GM21737 (cell line): Measurements from ENCODE around the gene JOSD2.

Source experiments
- ATAC-seq: cut with Tn5 transposase; IDR thresholded peaks from one replicate; pipeline ENCODE4 v1.9.1; 2021; ENCODE audit warnings: mild to moderate bottlenecking, moderate library complexity; ENCODE audit not compliant: unreplicated experiment

Gene JOSD2

DNA sequence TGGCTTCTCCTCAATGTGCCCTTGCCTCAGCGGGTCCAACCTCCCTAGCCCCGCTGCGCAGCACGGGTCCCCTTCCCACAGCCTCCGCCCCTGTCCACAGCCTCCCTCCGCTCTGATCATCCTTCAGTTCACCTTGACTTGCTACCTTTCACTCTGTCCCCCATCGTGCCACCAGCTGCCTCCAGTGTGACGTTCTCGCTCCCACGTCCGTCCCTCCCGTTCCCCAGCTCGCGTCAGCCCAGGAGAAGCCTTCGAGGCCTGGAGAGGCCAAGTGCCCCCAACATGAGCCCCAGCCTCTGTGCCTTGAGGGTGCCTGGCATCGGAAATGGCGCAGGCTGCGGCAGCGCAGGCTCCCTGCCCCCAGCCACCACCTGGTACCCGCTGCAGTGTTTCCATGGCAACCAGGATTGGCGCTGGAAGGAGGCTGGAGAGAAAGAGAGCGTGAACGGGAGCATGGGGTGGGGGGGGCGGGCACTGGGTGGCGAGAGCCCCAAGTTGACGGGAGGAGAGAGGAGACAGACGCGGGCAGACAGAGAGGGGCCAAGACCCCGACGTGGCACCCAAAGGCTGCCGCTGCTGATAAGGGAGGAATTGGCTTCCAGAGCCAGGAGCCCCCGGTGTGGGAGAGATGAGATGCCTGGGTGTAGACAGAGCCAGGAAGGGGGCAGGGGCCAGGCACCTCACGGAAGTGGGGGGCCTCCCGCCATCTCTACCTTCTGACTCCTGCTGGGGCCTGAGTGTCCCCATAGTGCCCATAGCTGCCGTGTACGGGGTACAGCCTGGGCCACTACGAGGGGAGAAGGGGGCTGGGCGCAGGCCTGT is 3.6 kb upstream of the JOSD2 start:
- ATAC-seq: no peak

DNA sequence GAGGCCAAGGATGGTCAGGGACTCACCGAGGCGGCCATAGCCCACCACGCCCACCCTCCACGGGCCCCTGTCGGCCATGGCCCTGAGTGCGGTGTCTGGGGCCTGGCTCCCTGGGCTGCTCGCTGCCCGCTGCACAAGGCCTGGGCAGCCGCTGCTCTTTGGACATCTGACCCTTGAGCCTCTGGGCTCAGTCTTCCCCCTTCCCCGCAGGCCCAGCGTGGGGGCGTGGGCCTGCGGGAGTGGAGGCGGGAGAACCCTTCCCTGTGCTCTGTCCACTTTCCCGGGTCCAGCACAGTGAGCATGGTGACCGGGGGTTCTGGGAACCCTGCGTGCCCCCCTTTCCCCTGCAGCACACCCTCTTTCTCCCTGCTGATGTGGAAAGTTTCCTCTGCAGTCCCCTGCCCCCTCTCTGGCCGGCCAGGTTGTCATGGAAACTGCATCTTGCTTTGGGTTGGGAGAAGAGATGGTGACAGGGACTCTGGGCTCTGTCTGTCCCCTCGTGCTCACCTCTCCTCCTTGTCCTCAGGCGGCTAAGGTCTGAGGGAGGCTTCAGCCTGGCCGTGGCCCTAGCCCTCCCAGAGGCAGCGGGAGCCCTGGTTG is 2.9 kb upstream of the JOSD2 start, which contains the start of gene ASPDH:
Gene ASPDH, minus strand, starts transcription at position 168 of the 600 bp plus-strand sequence. Its CDS starts 90 bp downstream, at position 78.
- ATAC-seq: no peak

DNA sequence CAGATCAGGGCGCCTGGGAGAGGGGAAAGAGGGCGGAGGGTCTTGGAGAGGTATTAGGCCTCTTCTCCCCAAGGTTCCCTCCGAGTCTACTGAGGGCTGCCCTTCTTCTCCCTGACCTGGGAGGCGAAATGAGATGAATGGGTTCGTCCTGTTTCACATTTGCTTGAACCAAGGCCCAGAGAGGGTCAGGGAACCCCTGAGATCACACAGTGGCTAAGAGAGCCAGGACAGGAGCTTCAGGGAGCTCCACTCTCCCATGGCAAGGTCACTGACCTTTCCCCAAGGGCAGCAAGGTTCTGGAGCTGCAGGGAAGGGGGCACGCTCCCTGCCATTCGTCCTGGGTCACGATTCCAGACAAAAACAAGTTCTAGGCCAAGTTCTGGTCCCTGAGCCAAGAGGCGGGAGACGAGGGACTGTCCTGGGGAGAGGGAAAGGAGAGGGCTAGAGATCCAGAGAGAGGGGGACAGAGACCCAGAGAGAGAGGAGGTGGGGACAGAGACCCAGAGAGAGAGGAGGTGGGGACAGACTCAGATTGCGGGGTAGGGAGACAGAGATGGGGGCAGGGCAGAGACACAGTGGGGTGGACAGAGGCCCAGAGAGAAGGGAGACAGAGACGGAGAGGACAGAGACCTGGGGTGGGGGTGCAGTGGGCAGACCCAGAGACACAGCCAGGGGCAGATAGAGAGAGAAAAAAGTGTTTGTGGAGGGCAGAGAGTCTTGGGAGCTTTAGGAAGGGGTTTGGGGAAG is 2.2 kb upstream of the JOSD2 start:
- ATAC-seq: no peak

DNA sequence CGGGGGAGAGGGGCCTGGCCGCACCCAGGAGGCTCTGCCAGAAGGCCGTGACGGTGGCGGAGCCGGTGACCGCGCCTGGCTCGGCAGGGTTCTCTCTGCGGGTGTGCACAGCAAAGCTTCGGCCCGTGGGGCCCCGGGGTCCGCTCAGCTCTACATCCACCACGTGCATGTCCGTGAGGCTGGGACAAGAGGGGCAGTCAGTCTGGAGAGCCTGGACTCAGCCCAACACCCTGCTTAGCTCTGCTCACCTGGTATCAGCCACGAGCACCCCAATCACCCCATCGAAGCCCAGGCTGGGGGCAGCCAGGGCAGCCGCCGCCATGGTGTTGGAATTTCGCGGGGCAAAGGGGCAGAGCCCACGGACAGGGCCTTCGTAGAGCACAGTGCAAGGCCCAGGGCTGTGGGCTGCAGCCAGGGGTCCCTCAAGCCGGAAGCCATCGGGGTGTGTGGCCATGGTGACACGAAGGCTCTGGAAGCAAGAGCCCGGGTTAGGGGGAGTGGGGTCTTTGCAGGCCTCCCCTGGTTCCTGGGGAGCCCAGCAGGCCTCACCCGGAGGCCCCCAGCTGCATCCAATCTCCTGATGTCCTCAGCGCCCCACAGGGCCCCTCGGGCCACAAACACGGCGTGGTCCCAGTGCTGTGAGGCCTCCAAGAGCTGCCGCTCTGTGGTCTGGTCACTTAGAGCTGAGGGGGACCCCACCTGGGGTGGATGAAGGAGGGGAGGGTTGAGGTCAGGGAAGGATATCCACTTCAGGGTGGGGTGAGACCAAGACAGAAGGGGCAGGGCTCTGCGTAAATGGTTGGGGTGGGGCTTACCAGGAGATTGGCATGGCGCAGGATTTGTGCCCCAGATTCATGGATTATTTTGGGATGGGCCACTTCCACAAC is 1.4 kb upstream of the JOSD2 start:
- ATAC-seq: no peak

DNA sequence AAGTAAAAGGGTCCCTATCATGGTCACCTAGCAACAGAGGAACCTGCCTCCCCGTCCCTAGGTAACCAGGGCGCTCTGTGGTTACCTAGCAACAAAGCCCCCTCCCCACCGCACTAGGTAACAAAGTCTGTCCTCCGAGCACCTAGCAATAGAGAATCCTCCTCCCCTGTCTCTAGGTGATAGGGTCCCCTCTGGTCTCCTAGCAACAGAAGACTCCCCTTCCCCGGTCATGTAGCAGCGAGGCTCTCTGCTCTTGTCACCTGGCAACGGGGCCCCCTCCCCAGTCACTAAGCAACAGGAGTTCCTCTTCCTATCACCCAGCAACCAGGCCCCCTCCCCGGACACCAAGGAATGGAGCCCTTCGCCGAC is 307 bp downstream of the JOSD2 start:
- ATAC-seq: no peak

DNA sequence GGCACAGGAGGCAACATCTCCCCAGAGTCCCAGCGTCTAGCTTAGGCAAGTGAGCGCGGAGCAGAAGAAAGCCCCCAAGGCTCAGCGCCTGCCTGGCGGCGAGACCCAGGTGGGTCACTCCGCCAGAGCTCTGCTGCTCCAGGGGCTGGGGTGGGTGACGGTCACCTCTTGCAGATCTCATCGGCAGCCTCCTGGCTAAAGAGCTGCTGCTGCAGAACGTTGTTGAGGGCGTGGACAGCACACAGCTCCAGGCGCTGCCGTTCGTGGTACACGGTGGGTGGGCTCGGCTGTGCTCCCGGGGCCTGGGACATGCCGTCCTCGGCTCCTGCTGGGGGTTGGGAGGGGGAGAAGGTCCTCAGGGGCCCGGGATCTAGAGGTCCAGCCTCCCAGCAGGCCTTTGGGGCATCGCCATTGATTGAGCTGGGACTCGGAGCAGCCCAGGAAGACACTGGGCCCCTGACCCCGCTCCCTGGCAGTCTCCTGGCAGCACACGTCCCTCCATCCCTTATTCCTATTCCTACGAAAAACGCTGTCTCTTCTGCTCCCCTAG is 795 bp downstream of the JOSD2 start:
- no peak for ATAC-seq

DNA sequence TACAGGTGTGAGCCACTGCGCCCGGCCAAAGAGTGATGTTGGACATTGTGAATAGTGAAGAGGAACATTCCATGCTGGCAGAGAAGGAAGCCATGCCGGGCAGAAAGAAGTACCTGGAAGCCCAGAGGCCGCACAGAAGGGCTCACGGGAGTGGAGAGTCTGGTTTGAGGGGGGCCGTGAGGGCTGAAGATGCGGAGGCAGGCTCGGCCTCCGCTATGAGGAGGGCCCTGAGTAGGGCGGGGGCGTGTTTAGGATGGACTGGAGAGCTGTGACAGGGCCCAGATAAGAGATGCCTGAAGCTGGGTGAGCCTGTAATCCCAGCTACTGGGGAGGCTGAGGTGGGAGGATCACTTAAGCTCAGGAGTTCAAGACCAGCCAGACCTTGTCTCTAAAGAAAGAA is 1.6 kb downstream of the JOSD2 start:
- ATAC-seq: no peak

DNA sequence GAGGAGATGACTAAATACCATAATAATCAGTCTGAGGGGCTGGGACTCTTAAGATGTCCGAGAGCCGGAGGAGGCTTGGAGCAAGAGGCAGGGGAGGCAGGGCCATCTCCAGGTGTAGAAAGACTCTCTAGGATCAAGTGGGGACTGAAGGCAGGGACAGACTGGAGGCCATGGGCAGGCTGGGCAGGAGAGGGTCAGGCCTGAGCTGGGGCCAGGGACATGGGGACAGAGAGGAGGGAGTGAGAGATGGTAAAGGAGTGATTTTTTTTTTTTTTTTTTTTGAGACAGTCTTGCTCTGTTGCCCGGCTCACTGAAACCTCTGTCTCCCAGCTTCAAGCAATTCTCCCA is 2.2 kb downstream of the JOSD2 start:
- ATAC-seq: no peak

DNA sequence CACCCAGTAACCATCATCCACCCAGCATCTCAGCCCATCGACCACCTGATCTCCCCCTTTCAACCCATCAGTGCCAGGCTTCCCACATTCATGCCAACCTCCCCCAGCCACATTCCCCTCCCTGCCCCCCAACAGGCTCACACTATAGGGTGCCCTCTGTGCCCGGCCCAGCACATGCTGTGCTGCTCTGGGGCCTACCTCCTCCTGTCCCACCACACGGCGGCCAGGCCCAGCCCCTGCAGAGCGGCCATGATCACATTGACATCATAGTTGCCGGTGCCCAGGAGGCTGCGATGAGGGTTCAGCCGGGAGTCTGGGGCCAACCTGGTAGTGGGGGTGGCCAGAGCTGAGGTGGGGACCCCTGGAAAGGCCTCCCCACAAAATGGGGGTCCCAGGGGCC is 3.6 kb downstream of the JOSD2 start:
- ATAC-seq: no peak

DNA sequence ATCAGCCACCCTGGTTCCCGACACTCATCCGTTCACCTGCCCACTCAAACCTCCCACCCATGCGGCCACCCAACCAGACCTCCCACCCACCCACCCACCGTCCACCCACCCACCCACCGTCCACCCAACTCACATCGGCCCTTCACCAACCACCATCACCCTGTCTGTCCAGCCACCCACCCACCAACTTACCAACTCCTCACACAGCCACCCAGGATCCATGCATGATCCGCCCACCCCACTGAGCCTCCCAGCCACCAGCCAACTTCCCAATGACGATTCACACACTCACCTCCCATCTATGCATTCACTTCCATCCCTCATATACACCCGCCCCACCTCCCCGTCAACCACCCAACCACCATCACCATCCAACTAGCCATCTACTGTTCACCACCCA is 4.3 kb downstream of the JOSD2 start:
- ATAC-seq: no peak

DNA sequence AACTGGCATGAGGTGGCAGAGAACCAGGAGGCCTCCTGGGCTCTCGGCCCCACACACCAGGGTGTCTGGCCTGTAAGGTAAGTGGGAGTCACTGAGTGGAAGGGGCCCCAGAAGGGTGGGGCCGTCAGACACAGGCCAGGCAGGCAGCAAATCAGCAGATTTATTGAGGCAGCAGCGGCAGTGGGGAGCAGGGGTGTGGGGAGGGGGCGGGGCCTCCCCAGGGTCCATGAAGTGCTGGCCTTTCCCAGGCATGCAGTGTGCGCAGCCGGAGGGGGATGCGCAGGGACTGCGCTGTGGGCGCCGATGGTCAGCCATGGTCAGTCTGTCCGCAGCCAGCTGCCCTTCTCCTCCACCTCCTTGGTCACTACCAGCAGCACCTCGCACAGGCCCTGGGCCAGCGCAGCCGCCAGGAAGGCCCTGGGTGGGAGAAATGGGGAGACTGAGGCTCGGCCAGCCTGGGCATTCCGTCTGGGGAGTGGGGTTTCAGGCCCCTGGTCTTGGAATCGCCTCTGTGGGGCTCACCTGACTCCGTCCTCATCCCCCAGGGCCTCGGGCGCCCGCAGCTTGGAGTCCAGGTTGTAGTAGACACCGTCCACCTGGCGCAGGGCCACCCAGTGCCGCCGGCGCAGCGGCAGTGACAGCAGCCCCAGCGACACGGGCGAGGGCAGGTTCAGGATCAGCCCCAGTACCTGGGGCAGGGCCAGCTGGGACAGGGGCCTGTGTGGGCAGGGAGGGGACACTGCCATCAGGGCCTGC is 5.0 kb downstream of the JOSD2 start:
- no peak for ATAC-seq

DNA sequence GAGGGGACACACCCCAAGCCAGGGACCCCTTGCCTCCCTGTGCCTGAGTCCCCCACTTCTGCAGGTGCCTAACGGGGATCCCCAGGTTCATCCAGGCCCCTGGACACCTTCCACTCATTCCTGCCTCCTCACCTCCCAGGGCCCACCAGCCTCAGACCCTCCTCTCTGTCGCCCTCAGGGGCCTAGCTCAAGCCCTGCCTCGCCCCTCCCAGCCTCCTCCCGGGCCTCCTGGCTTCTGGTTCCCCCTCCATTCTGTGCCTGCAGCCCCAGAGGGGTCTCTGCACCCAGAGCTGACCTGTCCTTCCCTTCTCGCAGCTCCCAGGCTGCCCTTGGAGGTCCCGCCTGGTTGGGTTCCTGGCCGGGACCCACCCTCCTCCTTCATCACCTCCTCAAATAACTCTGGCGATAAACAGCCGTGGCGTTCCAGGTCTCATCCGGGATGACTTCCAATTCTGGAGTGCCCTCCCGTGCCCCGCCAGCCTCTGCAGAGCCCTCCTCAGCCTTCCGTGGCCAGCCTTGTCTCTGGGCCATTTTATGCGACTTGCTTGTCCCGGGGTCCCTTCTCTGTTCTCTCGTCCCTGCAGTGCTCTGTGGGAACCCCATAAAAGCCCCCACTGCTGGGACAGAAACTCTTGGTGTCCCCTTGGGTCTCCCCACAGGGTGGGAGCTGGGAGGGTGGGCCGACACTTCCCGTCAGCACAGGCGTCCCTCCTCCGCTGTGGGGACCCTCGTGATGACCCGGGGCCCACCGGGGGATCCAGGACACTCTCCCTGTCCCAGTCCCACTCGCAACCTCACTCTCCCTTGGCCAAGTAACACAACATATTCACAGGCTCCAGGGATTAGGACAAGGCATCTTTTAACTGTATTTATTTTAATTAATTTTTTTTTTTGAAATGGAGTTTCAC is 9.2 kb downstream of the JOSD2 start:
- ATAC-seq: no peak

DNA sequence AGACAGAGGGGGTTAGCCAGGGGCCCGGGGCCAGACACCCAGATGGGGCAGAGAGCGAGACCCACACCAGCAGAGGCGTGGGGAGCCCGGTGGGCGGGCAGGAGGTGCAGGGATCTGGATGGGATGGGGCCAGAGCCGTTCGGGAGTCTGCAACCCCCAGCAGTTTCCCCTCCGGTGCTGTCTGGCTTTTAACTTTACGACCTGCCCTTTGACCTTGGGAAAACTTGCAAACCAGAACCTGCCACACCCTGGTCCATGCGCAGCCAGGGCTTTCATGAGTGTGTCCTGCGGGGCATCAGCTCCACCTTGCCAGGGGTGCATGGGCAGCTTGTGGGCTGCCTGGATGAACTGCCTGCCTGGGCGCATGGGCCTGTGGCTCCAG is 9.8 kb downstream of the JOSD2 start:
- ATAC-seq: no peak

DNA sequence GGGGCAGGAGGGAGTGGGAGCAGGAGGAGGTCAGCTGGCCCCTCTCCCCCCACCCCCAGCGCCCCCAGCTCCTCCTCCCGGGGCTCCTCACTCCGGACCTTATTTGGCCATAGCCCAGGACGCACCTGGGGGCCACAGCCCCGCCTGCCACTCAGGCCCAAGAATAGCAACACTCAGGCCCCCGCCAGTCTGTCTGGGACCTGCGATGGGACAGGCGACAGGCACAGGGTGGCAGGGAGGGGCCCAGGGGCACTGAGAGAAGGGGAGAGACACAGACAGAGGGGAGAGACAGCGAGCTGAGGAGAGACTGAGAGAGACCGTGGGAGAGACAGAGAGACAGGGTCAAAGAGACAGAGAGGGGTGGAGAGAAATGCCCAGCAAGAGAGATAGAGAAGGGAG is 10.2 kb downstream of the JOSD2 start:
- no peak for ATAC-seq

DNA sequence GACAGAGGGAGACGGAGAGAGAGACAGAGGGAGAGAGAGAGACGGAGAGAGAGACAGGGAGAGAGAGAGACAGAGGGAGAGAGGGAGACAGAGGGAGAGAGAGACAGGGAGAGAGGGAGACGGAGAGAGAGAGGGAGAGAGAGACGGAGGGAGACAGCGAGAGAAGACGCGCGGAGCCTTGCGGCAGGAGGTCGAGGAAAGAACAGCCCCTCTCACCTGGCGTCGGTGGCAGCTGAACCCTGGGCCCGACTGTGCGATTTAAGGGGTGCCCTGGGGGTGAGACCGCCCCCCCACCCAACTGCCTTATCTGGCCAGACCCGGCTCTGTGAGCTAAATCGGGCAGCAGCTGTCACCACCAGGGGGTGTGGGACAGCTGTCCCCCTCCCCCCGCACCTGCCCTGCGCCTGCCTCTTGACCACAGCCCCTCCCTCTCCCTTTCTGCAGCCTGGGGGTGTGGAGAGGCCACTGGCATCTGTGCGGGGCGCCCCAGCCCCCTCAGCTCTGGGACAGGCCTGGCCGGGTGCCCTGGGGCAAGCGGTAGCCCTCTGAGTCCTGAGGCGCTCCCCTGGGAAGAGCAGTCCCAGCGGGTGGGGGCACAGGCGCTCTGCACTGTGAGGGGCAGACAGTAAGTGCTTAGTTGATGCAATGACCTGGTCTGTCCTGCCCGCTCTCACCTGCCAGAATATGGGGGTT is 10.8 kb downstream of the JOSD2 start:
- no peak for ATAC-seq

DNA sequence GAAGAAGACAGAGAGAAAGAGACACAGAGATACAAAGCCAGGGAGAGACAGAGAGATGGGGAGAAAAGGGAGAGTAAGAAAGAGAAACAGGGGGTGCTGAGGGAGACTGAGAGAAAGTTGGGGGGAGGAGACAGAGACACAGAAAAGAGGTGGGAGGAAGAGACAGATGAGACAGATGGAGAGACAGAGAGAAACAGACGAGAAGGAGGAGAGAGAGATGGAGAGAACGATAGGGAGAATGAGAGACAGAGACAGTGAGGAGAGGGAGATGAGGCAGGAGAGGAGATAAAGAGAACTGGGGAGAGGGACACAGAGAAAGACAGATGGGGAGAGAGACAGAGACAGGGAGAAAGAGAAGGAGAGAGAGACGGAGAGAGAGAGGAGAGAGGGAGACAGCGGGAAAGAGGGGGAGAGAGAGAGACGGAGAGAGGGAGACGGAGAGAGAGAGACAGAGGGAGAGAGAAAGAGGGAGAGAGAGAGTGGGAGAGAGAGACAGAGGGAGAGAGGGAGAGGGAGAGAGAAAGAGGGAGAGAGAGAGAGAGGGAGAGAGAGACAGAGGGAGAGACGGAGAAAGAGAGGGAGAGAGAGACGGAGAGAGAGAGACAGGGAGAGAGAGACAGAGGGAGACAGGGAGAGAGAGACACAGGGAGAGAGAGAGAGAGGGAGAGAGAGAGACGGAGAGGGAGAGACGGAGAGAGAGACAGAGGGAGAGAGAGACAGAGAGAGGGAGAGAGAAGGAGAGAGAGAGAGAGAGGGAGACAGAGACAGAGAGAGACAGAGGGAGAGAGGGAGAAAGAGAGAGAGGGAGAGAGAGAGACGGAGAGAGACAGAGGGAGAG is 12.6 kb downstream of the JOSD2 start:
- ATAC-seq: no peak

DNA sequence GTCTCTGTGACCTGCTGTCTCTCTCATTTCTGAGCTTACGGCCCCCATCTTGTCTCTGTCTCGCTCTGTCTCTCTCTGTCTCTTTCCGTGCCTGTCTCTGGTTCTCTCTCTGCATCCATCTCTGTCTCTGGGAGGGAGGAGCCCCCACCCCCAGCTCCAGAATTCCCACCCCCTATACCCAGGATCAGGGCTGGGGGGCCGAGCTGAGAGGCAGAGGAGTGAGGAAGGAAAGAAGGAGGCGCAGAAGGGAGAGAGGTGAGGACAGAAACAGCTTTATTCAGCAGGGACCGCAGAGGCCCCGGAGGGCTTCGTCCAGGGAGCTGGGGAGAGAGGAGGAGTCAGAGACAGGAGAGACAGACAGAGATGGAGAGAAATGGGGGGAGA is 14.0 kb downstream of the JOSD2 start:
- no peak for ATAC-seq
